ENCODE data around the gene ALPI. TPM values are rescaled to one million over a fixed set of nuclear protein-coding genes. Genes with fewer than 3 reads are reported as not detected.
A peak's percentile ranks its signal among the peaks of the same experiment; 100 is the strongest.
"Not testable (repeated sequence)": the region's sequence is repeated elsewhere in the genome, so short reads cannot be mapped to it uniquely, and the experiment has no call there.

Gene ALPI
- total and polyA plus RNA-seq, 10 donors = not detected

DNA sequence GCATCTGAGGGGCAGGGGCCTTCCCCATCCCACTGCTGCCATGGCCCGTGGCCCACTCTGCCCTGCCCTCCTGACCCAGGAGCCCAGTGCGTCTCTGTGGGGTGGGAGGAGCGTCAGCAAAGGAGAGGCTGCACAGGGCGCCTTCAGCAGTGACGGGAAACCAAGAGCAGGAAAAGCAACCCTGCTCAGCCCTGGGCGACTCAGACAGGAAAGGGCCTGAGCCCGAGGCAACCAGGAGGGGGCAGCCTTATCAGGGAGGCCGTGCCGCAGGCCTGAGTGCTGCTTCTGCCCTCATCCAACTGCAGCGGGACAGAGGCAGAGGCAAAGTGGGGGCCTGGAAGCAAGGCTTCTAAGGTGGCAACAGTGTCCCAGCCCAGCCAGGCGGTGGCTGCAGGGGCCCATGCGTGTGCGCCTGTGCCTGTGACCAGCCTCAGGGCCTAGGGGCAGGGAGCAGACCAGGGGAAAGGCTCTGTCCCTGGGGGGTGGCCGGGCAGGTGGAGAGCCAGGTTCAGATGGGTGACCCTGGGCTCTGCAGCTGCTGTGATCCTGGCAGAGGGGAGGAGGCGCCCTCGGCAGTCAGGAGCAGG, 23.3 kb upstream of the ALPI start:
- TF ChIP-seq POLR2A (IDR thresholded peaks at IDR 0.05) (no peak), POLR2AphosphoS5 (IDR thresholded peaks at IDR 0.05) (no peak)
- no peak overlapping the region for H3K4me3 ChIP-seq
- intact Hi-C loops (cut with DNase I; ENCODE audit: low total_unique reads) = no loop called here
- H3K4me1 ChIP-seq = no peaks in the 10 kb centered on the region
- H3K27me3 ChIP-seq (replicated peaks in 1 of 7) = peaks cover 0 to 1% (median 0%) of the 10 kb centered on the region in 7 donors
- no peaks in the 10 kb centered on the region for H3K9me3 ChIP-seq
- no peaks in the 10 kb centered on the region for H3K36me3 ChIP-seq
- WGBS, 5 donors = 40 to 67% (median 62%) methylated on average over 6 to 16 of the region's 16 CpGs
- no peak overlapping the region for H3K27ac ChIP-seq
- peak; percentile 61 for DNase-seq

DNA sequence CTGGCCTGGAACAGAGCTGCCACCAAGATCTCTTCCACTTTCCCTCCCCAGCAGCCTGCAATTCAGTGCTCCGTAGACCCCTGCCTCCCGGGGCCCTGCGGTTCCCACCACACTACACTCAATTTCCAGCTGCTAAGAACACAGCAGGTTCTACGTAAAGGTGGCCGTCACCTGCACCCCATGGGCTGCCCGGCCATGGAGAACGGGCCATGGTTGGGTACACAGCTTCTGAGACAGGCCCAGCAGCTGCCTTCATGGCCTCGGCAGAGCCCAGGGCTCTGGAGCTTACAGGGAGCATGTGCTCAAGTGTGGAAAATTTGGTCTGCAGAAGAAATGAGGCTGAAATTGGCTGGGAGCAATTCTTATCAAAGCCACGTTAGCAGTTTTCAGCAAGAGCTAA, 22.3 kb upstream of the ALPI start:
- 65 to 88% (median 78%) methylated on average over 8 to 9 of the region's 9 CpGs for WGBS, 5 donors
- intact Hi-C loops (cut with DNase I; ENCODE audit: low total_unique reads); H3K9me3 ChIP-seq; H3K4me1 ChIP-seq; H3K27ac ChIP-seq; H3K27me3 ChIP-seq (replicated peaks in 1 of 7); H3K4me3 ChIP-seq; H3K36me3 ChIP-seq: not testable (repeated sequence)
- DNase-seq = peak; percentile 41

DNA sequence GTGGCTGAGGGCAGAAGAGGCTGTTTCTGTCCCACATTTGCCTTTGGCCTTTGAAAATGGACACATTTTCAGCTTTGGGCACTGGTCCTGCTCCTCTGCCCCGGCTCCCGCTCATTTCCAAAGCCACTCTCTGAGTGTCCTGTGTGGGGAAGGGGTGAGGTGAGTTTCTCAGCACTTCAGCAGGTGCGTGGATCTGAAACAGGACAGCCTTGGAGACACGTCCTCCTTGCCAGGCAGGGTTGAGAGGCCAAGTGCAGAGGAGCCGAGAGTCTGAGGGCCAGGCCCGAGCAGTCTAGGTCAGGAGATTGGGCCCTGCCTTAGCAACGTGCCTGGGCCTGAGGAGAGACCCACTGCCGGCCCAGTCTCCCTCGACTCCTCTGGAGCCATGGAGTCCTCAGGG, 21.9 kb upstream of the ALPI start:
- 68 to 85% (median 81%) methylated on average over 6 to 9 of the region's 9 CpGs for WGBS, 5 donors
- Histone ChIP-seq H3K4me1 (no peaks in the 10 kb centered on the region), H3K27me3 (replicated peaks in 1 of 7) (peaks cover 0 to 4% (median 0%) of the 10 kb centered on the region in 7 donors), H3K27ac (no peak overlapping the region), H3K9me3 (no peaks in the 10 kb centered on the region), H3K4me3 (no peak overlapping the region), H3K36me3 (no peaks in the 10 kb centered on the region)
- intact Hi-C loops (cut with DNase I; ENCODE audit: low total_unique reads) = no loop called here
- DNase-seq = peak; percentile 45
- TF ChIP-seq, protein P1, sequence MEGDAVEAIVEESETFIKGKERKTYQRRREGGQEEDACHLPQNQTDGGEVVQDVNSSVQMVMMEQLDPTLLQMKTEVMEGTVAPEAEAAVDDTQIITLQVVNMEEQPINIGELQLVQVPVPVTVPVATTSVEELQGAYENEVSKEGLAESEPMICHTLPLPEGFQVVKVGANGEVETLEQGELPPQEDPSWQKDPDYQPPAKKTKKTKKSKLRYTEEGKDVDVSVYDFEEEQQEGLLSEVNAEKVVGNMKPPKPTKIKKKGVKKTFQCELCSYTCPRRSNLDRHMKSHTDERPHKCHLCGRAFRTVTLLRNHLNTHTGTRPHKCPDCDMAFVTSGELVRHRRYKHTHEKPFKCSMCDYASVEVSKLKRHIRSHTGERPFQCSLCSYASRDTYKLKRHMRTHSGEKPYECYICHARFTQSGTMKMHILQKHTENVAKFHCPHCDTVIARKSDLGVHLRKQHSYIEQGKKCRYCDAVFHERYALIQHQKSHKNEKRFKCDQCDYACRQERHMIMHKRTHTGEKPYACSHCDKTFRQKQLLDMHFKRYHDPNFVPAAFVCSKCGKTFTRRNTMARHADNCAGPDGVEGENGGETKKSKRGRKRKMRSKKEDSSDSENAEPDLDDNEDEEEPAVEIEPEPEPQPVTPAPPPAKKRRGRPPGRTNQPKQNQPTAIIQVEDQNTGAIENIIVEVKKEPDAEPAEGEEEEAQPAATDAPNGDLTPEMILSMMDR (IDR thresholded peaks at IDR 0.05 in 8 of 11, conservative IDR thresholded peaks at IDR 0.05 in 3 of 11) = no peak
- TF ChIP-seq POLR2AphosphoS5 (IDR thresholded peaks at IDR 0.05) (no peak), POLR2A (IDR thresholded peaks at IDR 0.05) (no peak)

DNA sequence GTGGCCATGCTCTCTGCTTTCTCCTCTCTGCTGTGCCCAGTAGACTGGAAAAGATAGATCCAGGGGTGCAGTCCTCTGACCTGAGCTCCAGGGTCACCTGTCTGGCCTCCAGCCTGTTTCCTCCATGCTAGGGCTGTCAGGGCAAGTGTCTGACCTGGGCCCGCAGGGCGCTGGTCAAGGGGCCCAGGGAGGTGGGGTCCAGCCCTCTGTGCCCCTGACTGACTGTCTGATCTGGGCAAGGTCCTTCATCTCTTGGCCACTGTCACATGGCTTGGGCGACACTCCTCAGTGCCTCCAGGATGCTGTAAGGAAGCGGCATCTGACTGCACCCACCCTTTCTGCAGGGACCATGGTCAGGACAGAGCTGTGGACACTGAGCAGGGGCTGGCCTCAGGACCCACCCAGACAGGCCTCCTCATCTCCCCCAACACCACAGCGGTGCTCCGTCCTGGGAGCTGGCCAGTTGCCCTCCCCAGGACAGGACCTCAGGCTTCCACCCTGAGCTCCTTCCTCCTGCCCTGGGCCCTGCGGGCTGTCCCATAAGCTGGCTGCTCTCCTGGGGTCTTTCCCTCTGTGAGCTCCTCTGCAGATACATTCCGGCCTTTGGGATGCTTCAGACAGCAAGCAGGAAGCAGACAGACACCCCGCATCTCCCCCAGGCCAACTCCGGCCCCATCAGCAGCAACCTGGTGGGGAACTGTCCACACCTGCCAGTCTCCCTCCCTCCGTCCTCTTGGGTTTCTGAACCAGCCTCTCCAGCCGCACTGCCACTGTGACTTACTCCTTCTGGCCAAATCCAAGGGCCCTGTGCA, 21.2 kb upstream of the ALPI start:
- TF ChIP-seq, protein P1 (IDR thresholded peaks at IDR 0.05 in 8 of 11, conservative IDR thresholded peaks at IDR 0.05 in 3 of 11) = no peak
- TF ChIP-seq POLR2A (IDR thresholded peaks at IDR 0.05) (no peak), POLR2AphosphoS5 (IDR thresholded peaks at IDR 0.05) (no peak)
- intact Hi-C loops (cut with DNase I; ENCODE audit: low total_unique reads) = loop anchor here (5.0 kb wide), 1 partner anchor 527 kb away; no protein-coding TSS in a partner anchor

DNA sequence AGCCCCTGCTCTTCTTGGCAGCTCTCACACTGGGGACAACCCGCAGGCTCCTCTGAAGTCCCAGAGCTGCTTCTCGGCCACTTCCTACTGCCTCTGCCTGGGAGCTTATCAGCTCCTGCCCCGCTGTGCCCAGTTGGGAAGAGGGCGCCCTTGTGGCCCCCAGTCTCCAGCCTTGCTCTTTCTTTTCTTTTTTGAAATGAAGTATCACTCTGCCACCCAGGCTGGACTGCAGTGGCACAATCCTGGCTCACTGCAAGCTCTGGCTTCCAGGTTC, 20.6 kb upstream of the ALPI start:
- DNase-seq = no peak
- 85 to 98% (median 88%) methylated on average over 4 of the region's 4 CpGs for WGBS, 5 donors
- Histone ChIP-seq H3K27me3 (replicated peaks in 1 of 7) (peaks cover 0 to 7% (median 0%) of the 10 kb centered on the region in 7 donors), H3K27ac (no peak overlapping the region), H3K4me1 (peaks cover 0 to 7% (median under 1%) of the 10 kb centered on the region in 6 donors), H3K4me3 (no peak overlapping the region), H3K36me3 (no peaks in the 10 kb centered on the region), H3K9me3 (no peaks in the 10 kb centered on the region)
- TF ChIP-seq, protein P1 (IDR thresholded peaks at IDR 0.05 in 8 of 11, conservative IDR thresholded peaks at IDR 0.05 in 3 of 11) = no peak
- TF ChIP-seq POLR2AphosphoS5 (IDR thresholded peaks at IDR 0.05) (no peak), POLR2A (IDR thresholded peaks at IDR 0.05) (no peak)
- intact Hi-C loops (cut with DNase I; ENCODE audit: low total_unique reads) = loop anchor here (5.0 kb wide), 1 partner anchor 528 kb away; no protein-coding TSS in a partner anchor

More for the DNA sequence above, 21.2 kb upstream of the ALPI start:
- no peak overlapping the region for H3K27ac ChIP-seq
- no peaks in the 10 kb centered on the region for H3K36me3 ChIP-seq
- DNase-seq = peak; percentile 58
- H3K4me3 ChIP-seq = no peak overlapping the region
- H3K9me3 ChIP-seq = no peaks in the 10 kb centered on the region
- WGBS, 5 donors = 88 to 97% (median 90%) methylated on average over 9 to 12 of the region's 12 CpGs
- peaks cover 0 to 1% (median 0%) of the 10 kb centered on the region in 6 donors for H3K4me1 ChIP-seq
- peaks cover 0 to 7% (median 0%) of the 10 kb centered on the region in 7 donors for H3K27me3 ChIP-seq (replicated peaks in 1 of 7)
